Tibial nerve (tissue), 3 donors: ENCODE results near the gene SOX1.

Experiments used
- POLR2A ChIP-seq, 2 donors: fragments of 450-650 bp; IDR thresholded peaks; one replicate each; pipeline ENCODE4 v1.6.1; 2017; ENCODE audit warnings: antibody characterized with exemption in 2 of 2, mild to moderate bottlenecking in 2 of 2, moderate library complexity in 2 of 2
- TF ChIP-seq, protein P1 (sequence below), 5 experiments: fragments of 200-600 bp in 3 of 5; fragments of 450-650 bp in 2 of 5; sonication (generic) in 3 of 5; IDR thresholded peaks; one replicate each; pipeline ENCODE4 v1.5.1; 2016 to 2019; ENCODE audit warnings: antibody characterized with exemption in 5 of 5, mild to moderate bottlenecking in 3 of 5, moderate library complexity in 2 of 5

DNA sequence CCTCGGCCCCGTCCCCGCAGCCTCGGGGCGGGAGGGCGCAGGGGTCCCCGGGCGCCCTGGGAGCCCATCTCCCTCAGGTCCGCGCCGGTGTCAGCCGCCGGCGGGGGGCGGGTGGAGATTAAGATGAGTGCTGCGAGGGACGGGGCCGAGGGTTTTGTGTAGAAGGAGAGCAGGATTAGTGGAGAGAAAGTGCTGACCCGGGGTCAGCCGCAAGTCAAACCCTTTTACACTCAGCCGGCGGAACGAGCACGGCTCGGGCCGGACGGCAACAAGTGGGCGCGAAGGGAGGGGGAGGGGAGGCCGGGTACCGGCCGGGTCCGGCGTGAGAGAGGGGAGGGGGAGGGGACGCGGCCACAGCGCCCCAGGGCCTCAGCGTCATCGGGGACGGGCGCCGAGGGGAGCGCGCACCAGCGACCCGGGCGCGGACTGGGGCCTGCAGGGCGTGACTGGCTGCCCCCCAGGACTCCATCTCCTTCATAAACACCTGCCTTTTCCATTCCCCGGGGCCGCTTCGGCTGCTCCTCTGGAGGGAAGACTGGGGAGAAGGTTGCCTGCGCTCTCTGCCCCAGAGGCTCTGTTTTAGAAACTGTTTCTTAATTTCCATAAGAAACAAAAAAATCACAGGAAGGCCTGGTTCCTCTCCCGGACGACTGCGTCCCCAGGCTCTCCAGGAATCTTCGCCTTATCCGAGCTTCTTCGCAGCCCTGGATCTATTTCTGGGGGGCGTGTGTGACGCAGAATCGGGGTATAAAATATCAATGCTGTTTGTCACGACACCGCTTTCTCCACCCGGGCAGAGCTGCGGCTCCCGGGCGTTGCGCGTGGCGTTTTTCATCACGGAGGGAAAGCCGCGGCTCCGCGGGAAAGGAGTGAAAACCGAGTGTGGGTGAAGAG is 6.5 kb downstream of the SOX1 start:
- TF ChIP-seq, protein P1, sequence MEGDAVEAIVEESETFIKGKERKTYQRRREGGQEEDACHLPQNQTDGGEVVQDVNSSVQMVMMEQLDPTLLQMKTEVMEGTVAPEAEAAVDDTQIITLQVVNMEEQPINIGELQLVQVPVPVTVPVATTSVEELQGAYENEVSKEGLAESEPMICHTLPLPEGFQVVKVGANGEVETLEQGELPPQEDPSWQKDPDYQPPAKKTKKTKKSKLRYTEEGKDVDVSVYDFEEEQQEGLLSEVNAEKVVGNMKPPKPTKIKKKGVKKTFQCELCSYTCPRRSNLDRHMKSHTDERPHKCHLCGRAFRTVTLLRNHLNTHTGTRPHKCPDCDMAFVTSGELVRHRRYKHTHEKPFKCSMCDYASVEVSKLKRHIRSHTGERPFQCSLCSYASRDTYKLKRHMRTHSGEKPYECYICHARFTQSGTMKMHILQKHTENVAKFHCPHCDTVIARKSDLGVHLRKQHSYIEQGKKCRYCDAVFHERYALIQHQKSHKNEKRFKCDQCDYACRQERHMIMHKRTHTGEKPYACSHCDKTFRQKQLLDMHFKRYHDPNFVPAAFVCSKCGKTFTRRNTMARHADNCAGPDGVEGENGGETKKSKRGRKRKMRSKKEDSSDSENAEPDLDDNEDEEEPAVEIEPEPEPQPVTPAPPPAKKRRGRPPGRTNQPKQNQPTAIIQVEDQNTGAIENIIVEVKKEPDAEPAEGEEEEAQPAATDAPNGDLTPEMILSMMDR (IDR thresholded peaks at IDR 0.05): no peak
- no peak for TF ChIP-seq POLR2A (IDR thresholded peaks at IDR 0.05)
